Measurements from ENCODE around the gene NRSN1. TPM values are rescaled to one million over a fixed set of nuclear protein-coding genes. Genes with fewer than 3 reads are reported as not detected.

The NRSN1 gene
- total and polyA plus RNA-seq, 2 donors (not counting 1 experiment from before 2014, with no cell fraction given) = not detected

DNA sequence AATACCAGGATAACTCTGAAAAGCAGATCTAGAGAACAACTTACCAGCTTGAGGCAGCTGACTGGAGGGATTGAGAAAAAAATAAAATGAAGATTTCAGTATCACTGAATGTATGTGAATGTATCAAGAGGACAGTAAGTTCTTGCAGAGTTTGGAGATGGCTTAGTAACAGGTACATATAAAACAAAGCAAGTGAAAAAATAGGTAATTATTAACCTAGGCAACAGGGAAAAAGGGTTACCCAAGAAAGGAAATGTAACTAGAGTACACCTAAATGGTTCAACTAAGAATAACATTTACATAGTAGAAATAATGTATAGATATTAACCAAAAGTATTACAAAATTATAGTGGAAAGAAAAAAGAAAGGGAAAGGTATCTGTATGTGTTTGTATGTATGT, 67.3 kb downstream of the NRSN1 start:
- no peak for DNase-seq (ENCODE audit: low read depth in 2 of 2)
- TF ChIP-seq, protein P1, sequence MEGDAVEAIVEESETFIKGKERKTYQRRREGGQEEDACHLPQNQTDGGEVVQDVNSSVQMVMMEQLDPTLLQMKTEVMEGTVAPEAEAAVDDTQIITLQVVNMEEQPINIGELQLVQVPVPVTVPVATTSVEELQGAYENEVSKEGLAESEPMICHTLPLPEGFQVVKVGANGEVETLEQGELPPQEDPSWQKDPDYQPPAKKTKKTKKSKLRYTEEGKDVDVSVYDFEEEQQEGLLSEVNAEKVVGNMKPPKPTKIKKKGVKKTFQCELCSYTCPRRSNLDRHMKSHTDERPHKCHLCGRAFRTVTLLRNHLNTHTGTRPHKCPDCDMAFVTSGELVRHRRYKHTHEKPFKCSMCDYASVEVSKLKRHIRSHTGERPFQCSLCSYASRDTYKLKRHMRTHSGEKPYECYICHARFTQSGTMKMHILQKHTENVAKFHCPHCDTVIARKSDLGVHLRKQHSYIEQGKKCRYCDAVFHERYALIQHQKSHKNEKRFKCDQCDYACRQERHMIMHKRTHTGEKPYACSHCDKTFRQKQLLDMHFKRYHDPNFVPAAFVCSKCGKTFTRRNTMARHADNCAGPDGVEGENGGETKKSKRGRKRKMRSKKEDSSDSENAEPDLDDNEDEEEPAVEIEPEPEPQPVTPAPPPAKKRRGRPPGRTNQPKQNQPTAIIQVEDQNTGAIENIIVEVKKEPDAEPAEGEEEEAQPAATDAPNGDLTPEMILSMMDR (conservative IDR thresholded peaks at IDR 0.05 in 1 of 2, IDR thresholded peaks at IDR 0.05 in 1 of 2; ENCODE audit: low read depth in 1 of 2, low read length in 2 of 2) = no peak
- no peak for TF ChIP-seq EZH2 (IDR thresholded peaks at IDR 0.05; ENCODE audit: low read length, missing control alignments)
- no peaks in the 10 kb centered on the region for H4K20me1 ChIP-seq (ENCODE audit: control insufficient read depth, extremely low read depth, insufficient read depth, low read length)
- H3K4me2 ChIP-seq (ENCODE audit: extremely low read depth, insufficient read depth, low read length) = no peak overlapping the region
- no peaks in the 10 kb centered on the region for H3K36me3 ChIP-seq (ENCODE audit: control insufficient read depth, insufficient read depth, low read length)
- no peaks in the 10 kb centered on the region for H3K9me3 ChIP-seq (ENCODE audit: control insufficient read depth, insufficient read depth, low read depth, low read length)
- no peak overlapping the region for H2AFZ ChIP-seq (ENCODE audit: low read length)
- H3K4me1 ChIP-seq (ENCODE audit: control insufficient read depth, extremely low read depth, insufficient read depth, low read length) = no peaks in the 10 kb centered on the region
- no peak overlapping the region for H3K27ac ChIP-seq (ENCODE audit: insufficient read depth, low read length)
- no peaks in the 10 kb centered on the region for H3K79me2 ChIP-seq (ENCODE audit: control insufficient read depth, insufficient read depth, low read length)
- no peak overlapping the region for H3K9ac ChIP-seq (ENCODE audit: insufficient read depth, low read length)
- H3K4me3 ChIP-seq (replicated peaks in 1 of 4; ENCODE audit: control extremely low read depth in 1 of 4, insufficient read depth in 1 of 4, low read depth in 3 of 4, low read length in 4 of 4) = no peak overlapping the region
- no peaks in the 10 kb centered on the region for H3K27me3 ChIP-seq (ENCODE audit: control insufficient read depth, insufficient read depth, low read length)

DNA sequence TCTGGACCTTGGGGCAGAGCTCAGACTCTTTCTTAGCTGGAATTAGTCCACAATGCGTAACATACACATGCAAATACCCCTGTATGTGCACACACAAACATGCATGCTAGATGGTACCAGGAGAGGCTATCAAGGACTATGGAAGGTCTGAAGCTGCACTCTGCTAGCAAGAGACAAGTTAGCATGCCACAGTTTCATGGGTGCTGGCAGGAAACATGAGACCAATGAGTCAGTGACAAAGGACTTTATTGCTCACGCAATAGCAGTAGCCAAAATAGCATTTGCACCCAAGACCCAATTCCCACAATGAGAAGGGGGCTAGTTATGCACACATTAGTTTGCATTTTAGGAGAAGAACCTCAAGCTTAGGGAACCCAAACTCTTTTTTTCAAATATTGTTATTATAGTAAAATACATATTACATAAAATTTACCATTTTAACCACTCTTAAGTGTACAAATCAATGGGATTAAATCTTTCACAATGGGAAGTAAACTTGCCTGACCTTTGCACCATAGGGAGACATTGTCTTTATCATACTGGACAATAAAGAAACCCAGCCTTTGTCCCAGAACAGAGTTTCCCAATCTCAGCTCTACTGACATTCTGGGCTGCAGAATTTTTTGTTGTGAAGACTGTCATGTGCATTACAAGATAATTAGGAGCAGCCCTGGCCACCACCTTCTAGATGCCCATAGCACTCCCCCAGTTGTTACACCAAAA, 69.1 kb downstream of the NRSN1 start:
- Histone ChIP-seq H3K27me3 (ENCODE audit: control insufficient read depth, insufficient read depth, low read length) (no peaks in the 10 kb centered on the region), H3K9ac (ENCODE audit: insufficient read depth, low read length) (no peak overlapping the region), H3K36me3 (ENCODE audit: control insufficient read depth, insufficient read depth, low read length) (no peaks in the 10 kb centered on the region), H3K4me2 (ENCODE audit: extremely low read depth, insufficient read depth, low read length) (no peak overlapping the region), H3K79me2 (ENCODE audit: control insufficient read depth, insufficient read depth, low read length) (no peaks in the 10 kb centered on the region), H4K20me1 (ENCODE audit: control insufficient read depth, extremely low read depth, insufficient read depth, low read length) (no peaks in the 10 kb centered on the region), H3K9me3 (ENCODE audit: control insufficient read depth, insufficient read depth, low read depth, low read length) (no peaks in the 10 kb centered on the region), H3K4me3 (replicated peaks in 1 of 4; ENCODE audit: control extremely low read depth in 1 of 4, insufficient read depth in 1 of 4, low read depth in 3 of 4, low read length in 4 of 4) (no peak overlapping the region), H3K27ac (ENCODE audit: insufficient read depth, low read length) (no peak overlapping the region), H2AFZ (ENCODE audit: low read length) (no peak overlapping the region), H3K4me1 (ENCODE audit: control insufficient read depth, extremely low read depth, insufficient read depth, low read length) (no peaks in the 10 kb centered on the region)
- TF ChIP-seq, protein P1 (conservative IDR thresholded peaks at IDR 0.05 in 1 of 2, IDR thresholded peaks at IDR 0.05 in 1 of 2; ENCODE audit: low read depth in 1 of 2, low read length in 2 of 2) = no peak
- TF ChIP-seq EZH2 (IDR thresholded peaks at IDR 0.05; ENCODE audit: low read length, missing control alignments) = no peak
- DNase-seq (ENCODE audit: low read depth in 2 of 2) = no peak

DNA sequence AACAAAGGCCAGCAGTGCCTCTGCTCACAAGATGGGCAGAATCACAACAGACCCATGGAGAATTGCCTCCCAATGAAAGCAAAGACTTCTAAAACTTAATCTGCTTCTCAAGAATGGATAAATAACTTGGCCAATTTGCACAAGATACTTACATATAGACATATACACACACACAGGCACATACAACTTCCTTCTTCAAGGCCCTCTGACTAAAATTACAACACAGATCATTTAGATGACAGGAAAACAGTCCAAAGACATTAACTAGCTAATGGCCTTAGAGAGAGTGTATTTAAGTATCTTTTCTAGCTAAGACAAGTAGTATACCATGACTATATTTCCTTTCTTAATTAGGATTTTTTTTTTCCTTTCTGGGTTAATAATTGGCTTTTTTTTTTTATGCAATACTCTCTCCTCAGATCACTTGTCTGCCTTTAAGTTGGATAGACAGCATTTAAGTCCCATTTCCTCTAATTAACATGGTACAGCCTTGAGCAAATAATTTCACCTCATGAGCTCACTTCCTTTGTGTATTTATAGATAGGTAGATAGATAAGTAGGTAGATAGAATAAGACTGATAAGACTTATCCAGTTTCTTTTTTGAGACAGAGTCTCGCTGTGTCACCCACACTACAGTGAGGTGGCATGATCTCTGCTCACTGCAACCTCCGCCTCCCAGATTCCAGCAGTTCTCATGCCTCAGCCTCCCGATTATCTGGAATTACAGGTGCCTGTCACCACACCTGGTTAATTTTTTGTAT, 70.0 kb downstream of the NRSN1 start:
- TF ChIP-seq EZH2 (IDR thresholded peaks at IDR 0.05; ENCODE audit: low read length, missing control alignments) = no peak
- TF ChIP-seq, protein P1 (conservative IDR thresholded peaks at IDR 0.05 in 1 of 2, IDR thresholded peaks at IDR 0.05 in 1 of 2; ENCODE audit: low read depth in 1 of 2, low read length in 2 of 2) = no peak
- no peak for DNase-seq (ENCODE audit: low read depth in 2 of 2)
- H3K27me3 ChIP-seq (ENCODE audit: control insufficient read depth, insufficient read depth, low read length) = no peaks in the 10 kb centered on the region
- no peaks in the 10 kb centered on the region for H3K4me1 ChIP-seq (ENCODE audit: control insufficient read depth, extremely low read depth, insufficient read depth, low read length)
- H3K9me3 ChIP-seq (ENCODE audit: control insufficient read depth, insufficient read depth, low read depth, low read length) = no peaks in the 10 kb centered on the region
- no peak overlapping the region for H3K4me3 ChIP-seq (replicated peaks in 1 of 4; ENCODE audit: control extremely low read depth in 1 of 4, insufficient read depth in 1 of 4, low read depth in 3 of 4, low read length in 4 of 4)
- H3K79me2 ChIP-seq (ENCODE audit: control insufficient read depth, insufficient read depth, low read length) = no peaks in the 10 kb centered on the region
- H2AFZ ChIP-seq (ENCODE audit: low read length) = no peak overlapping the region
- H3K36me3 ChIP-seq (ENCODE audit: control insufficient read depth, insufficient read depth, low read length) = no peaks in the 10 kb centered on the region
- H3K9ac ChIP-seq (ENCODE audit: insufficient read depth, low read length) = no peak overlapping the region
- H3K27ac ChIP-seq (ENCODE audit: insufficient read depth, low read length) = no peak overlapping the region
- no peak overlapping the region for H3K4me2 ChIP-seq (ENCODE audit: extremely low read depth, insufficient read depth, low read length)
- H4K20me1 ChIP-seq (ENCODE audit: control insufficient read depth, extremely low read depth, insufficient read depth, low read length) = no peaks in the 10 kb centered on the region
